Thyroid gland (tissue), 4 donors: ENCODE results near the gene COL18A1. TPM values are rescaled to one million over a fixed set of nuclear protein-coding genes. Genes with fewer than 3 reads are reported as not detected.

ENCODE experiments used
- DNase-seq, 2 donors: peaks; one replicate each; pipeline ENCODE4 v3.0.0-alpha.2; 2019
- H3K27ac ChIP-seq, 3 donors: fragments of 200-600 bp; sonication (generic); 1 replicate in 2 of 3; 2 replicates in 1 of 3; pipeline ENCODE4 v1.5.1; 2016 to 2019; ENCODE audit warnings: mild to moderate bottlenecking in 1 of 3, moderate library complexity in 1 of 3
- H3K27me3 ChIP-seq: fragments of 200-600 bp; sonication (generic); one replicate; pipeline ENCODE4 v1.5.1; 2019
- H3K36me3 ChIP-seq, 2 donors: fragments of 200-600 bp; sonication (generic); one replicate each; pipeline ENCODE4 v1.5.1; 2016 to 2019
- H3K4me1 ChIP-seq, 2 donors: fragments of 200-600 bp; sonication (generic); one replicate each; pipeline ENCODE4 v1.5.1; 2017 to 2019
- H3K4me3 ChIP-seq, 3 donors: fragments of 200-600 bp; sonication (generic); replicated peaks in 1 of 3; 1 replicate in 2 of 3; 2 replicates in 1 of 3; pipeline ENCODE4 v1.5.1; 2016; ENCODE audit warnings: mild to moderate bottlenecking in 1 of 3
- H3K9me3 ChIP-seq: fragments of 200-600 bp; sonication (generic); one replicate; pipeline ENCODE4 v1.5.1; 2017
- CTCF ChIP-seq, 6 experiments: fragments of 200-600 bp in 3 of 6; fragments of 450-650 bp in 3 of 6; sonication (generic) in 3 of 6; IDR thresholded peaks; one replicate each; pipeline ENCODE4 v1.5.1; 2016 to 2019; ENCODE audit warnings: antibody characterized with exemption in 6 of 6, mild to moderate bottlenecking in 2 of 6, inconsistent platforms in 1 of 6, moderate library complexity in 1 of 6
- POLR2A ChIP-seq, 2 donors: fragments of 450-650 bp; IDR thresholded peaks; one replicate each; pipeline ENCODE4 v1.6.1; 2017; ENCODE audit warnings: antibody characterized with exemption in 2 of 2, mild to moderate bottlenecking in 2 of 2, moderate library complexity in 1 of 2
- WGBS, 2 donors: methylation state at CpG; one replicate each; pipeline ENCODE4 v1.1.5; 2017; 5-methylcytosine and 5-hydroxymethylcytosine counted together
- intact Hi-C: fragments of 100-400 bp; cut with DNase I; formaldehyde crosslinking; loops from one replicate; pipeline ENCODE4 v1.15.1; 2023
- total RNA-seq, 4 donors: library from RNA; depleted of rRNA; stranded (reverse); fragments of >200 nt; gene quantifications; one replicate each; pipeline ENCODE4 v1.2.3, GENCODE V29; 2016

The COL18A1 gene
- total RNA-seq, 4 donors from 2014 or later: 105 to 264 (median 238) TPM

- no peaks in the 10 kb centered on the region for H3K4me1 ChIP-seq
- no peak for TF ChIP-seq CTCF (IDR thresholded peaks at IDR 0.05)
- TF ChIP-seq POLR2A (IDR thresholded peaks at IDR 0.05): no peak
- H3K27ac ChIP-seq: no peak overlapping the region
- H3K9me3 ChIP-seq: no peaks in the 10 kb centered on the region
- peaks cover 8 to 12% of the 10 kb centered on the region in 2 donors for H3K36me3 ChIP-seq
- intact Hi-C loops: no loop called here
- no peak for DNase-seq
- H3K4me3 ChIP-seq: no peak overlapping the region
- 93 to 96% methylated on average over 6 to 8 of the region's 12 CpGs for WGBS, 2 donors
- H3K27me3 ChIP-seq: no peaks in the 10 kb centered on the region
Measured at GRCh38 chr21:45511007-45511406, 106.0 kb downstream of the COL18A1 start.

- TF ChIP-seq CTCF (IDR thresholded peaks at IDR 0.05) (no peak), POLR2A (IDR thresholded peaks at IDR 0.05) (no peak)
- DNase-seq: no peak
- Histone ChIP-seq H3K27me3 (no peaks in the 10 kb centered on the region), H3K4me3 (no peak overlapping the region), H3K9me3 (no peaks in the 10 kb centered on the region), H3K4me1 (no peaks in the 10 kb centered on the region), H3K27ac (no peak overlapping the region), H3K36me3 (peaks cover 8 to 12% of the 10 kb centered on the region in 2 donors)
- WGBS, 2 donors: 58 to 89% methylated on average over 9 to 21 of the region's 35 CpGs
- intact Hi-C loops: no loop called here
Measured at GRCh38 chr21:45511661-45512431, 106.9 kb downstream of the COL18A1 start.

- Histone ChIP-seq H3K27ac (no peak overlapping the region), H3K9me3 (no peaks in the 10 kb centered on the region), H3K36me3 (peaks cover 8 to 12% of the 10 kb centered on the region in 2 donors), H3K27me3 (no peaks in the 10 kb centered on the region), H3K4me3 (no peak overlapping the region), H3K4me1 (no peaks in the 10 kb centered on the region)
- no peak for TF ChIP-seq POLR2A (IDR thresholded peaks at IDR 0.05)
- no peak for TF ChIP-seq CTCF (IDR thresholded peaks at IDR 0.05)
- DNase-seq: no peak
- intact Hi-C loops: no loop called here
- WGBS, 2 donors: 88 to 93% methylated on average over 5 to 6 of the region's 8 CpGs
Measured at GRCh38 chr21:45512626-45513002, 107.6 kb downstream of the COL18A1 start.

GRCh38 chr21:45513003-45513717 lies 108.2 kb downstream of the COL18A1 start:
- TF ChIP-seq POLR2A (IDR thresholded peaks at IDR 0.05) (no peak), CTCF (IDR thresholded peaks at IDR 0.05) (no peak)
- intact Hi-C loops: no loop called here
- H3K9me3 ChIP-seq: no peaks in the 10 kb centered on the region
- peak; percentile 34 to 63 for DNase-seq
- H3K27ac ChIP-seq: no peak overlapping the region
- no peaks in the 10 kb centered on the region for H3K4me1 ChIP-seq
- WGBS, 2 donors: 33 to 61% methylated on average over 9 to 12 of the region's 19 CpGs
- no peak overlapping the region for H3K4me3 ChIP-seq
- H3K36me3 ChIP-seq: peaks cover 8 to 12% of the 10 kb centered on the region in 2 donors
- no peaks in the 10 kb centered on the region for H3K27me3 ChIP-seq

- no peak overlapping the region for H3K27ac ChIP-seq
- H3K27me3 ChIP-seq: no peaks in the 10 kb centered on the region
- intact Hi-C loops: no loop called here
- H3K9me3 ChIP-seq: no peaks in the 10 kb centered on the region
- 82 to 92% methylated on average over 8 to 11 of the region's 11 CpGs for WGBS, 2 donors
- no peak for DNase-seq
- H3K36me3 ChIP-seq: peaks cover 8 to 12% of the 10 kb centered on the region in 2 donors
- no peak overlapping the region for H3K4me3 ChIP-seq
- H3K4me1 ChIP-seq: no peaks in the 10 kb centered on the region
- TF ChIP-seq CTCF (IDR thresholded peaks at IDR 0.05) (no peak), POLR2A (IDR thresholded peaks at IDR 0.05) (no peak)
Measured at GRCh38 chr21:45513741-45514310, 108.9 kb downstream of the COL18A1 start.
